ENCODE measurements around the gene TMEM183A. TPM values are rescaled to one million over a fixed set of nuclear protein-coding genes. Genes with fewer than 3 reads are reported as not detected.

The TMEM183A gene
- total RNA-seq, 1 experiment from 2014 or later: 64.7 TPM

DNA sequence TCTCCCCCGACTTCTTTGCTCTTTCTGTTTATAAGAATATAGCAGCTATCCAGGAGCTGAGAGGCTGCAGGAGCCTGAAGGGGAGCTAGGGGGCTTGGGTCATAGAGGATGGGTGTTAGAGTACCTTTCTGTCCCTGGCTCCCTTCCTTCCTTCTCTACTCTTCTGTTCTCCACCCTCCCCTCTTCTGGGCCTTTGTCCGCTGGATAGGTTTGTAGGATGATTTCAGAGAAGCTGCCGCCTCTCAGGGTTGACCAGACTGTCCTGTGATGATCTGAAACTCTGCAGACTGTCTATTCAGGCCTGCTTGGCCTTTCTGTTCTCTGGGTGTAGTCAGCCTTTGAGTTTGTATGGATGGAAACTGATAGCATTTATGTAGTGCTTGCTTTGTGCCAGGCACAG lies 45.4 kb downstream of the TMEM183A start:
- intact Hi-C loops (cut with micrococcal nuclease): no loop called here
- peaks cover 0 to 8% of the 10 kb centered on the region in 2 experiments; a peak in 2 of 4 replicates for H3K36me3 ChIP-seq (ENCODE audit: control insufficient read depth in 1 of 2, insufficient read depth in 2 of 2, low read length in 2 of 2)
- BruUV-seq (replicated peaks): no TSS peak
- H3K27me3 ChIP-seq (ENCODE audit: insufficient read depth, low read length): no peaks in the 10 kb centered on the region
- no peak for TF ChIP-seq FOSL1 (IDR thresholded peaks at IDR 0.05; ENCODE audit: low read depth)
- no peak for TF ChIP-seq CBX3 (IDR thresholded peaks at IDR 0.05; ENCODE audit: low read depth)
- no peak for TF ChIP-seq ZFX (IDR thresholded peaks at IDR 0.05)
- no peak for TF ChIP-seq RAD21 (IDR thresholded peaks at IDR 0.05; ENCODE audit: low read depth)
- TF ChIP-seq TCF7L2 (IDR thresholded peaks at IDR 0.05; ENCODE audit: borderline replicate concordance, extremely low read depth, insufficient read depth, insufficient read length): no peak
- H3K27ac ChIP-seq (ENCODE audit: low read depth, low read length): no peak overlapping the region
- DNase-seq (ENCODE audit: low read depth, low spot score) (no peak), ATAC-seq (no peak)
- H3K9me2 ChIP-seq (ENCODE audit: insufficient read depth): no peaks in the 10 kb centered on the region
- RAD21 ChIA-PET (ENCODE audit: low non-redundant PET in 1 of 2, low total read pairs in 2 of 2, uncharacterized antibody in 2 of 2, unreplicated experiment in 2 of 2): no interaction called here
- no peak overlapping the region for H3K4me3 ChIP-seq (replicated peaks in 1 of 2; ENCODE audit: low read depth in 1 of 2, low read length in 2 of 2)
- no peaks in the 10 kb centered on the region for H4K20me1 ChIP-seq (ENCODE audit: insufficient read depth)
- CTCF ChIA-PET: interaction anchor here (0.6 to 0.9 kb wide), 3 partner anchors 10 to 13 kb away, joined by 3 read pairs; no protein-coding TSS in a partner anchor
- H3K9me3 ChIP-seq (ENCODE audit: control insufficient read depth in 1 of 2, insufficient read depth in 1 of 2, low read depth in 1 of 2, low read length in 2 of 2): no peaks in the 10 kb centered on the region
- no peak overlapping the region for H2AFZ ChIP-seq (ENCODE audit: low read depth, low read length, poor library complexity, severe bottlenecking)
- POLR2A ChIA-PET: no interaction called here
- peaks cover 0 to 3% of the 10 kb centered on the region in 2 experiments; a peak in 2 of 4 replicates for H3K4me1 ChIP-seq (ENCODE audit: control insufficient read depth in 1 of 2, insufficient read depth in 2 of 2, low read length in 2 of 2)
- H3K4me2 ChIP-seq (ENCODE audit: low read length): no peak overlapping the region
- H3K79me2 ChIP-seq (ENCODE audit: insufficient read depth, low read length): no peaks in the 10 kb centered on the region
- H3K9ac ChIP-seq (ENCODE audit: low read length): no peak overlapping the region

DNA sequence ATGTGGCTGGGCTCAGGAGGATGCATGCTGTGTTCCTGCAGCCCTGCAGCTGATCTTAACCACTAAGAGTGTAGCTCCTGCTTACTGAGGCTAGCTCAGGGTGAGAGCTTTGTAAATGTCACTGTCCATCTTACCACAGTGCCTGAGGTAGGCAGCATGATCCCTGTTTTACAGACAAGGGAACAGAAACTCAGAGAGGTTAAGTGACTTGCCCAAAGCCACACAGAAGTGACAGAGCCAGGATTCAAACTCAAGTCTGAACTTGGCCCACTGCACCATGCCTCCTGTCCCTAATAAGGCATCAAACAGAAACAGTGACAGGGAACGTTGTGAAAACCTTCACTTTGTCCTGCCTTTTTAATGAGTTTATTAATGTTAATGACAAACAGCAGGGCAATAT lies 47.0 kb downstream of the TMEM183A start:
- Histone ChIP-seq H3K4me2 (ENCODE audit: low read length) (no peak overlapping the region), H4K20me1 (ENCODE audit: insufficient read depth) (no peaks in the 10 kb centered on the region), H3K27ac (ENCODE audit: low read depth, low read length) (no peak overlapping the region), H3K79me2 (ENCODE audit: insufficient read depth, low read length) (no peaks in the 10 kb centered on the region), H3K36me3 (ENCODE audit: control insufficient read depth in 1 of 2, insufficient read depth in 2 of 2, low read length in 2 of 2) (peaks cover 0 to 8% of the 10 kb centered on the region in 2 experiments; a peak in 2 of 4 replicates), H3K9me3 (ENCODE audit: control insufficient read depth in 1 of 2, insufficient read depth in 1 of 2, low read depth in 1 of 2, low read length in 2 of 2) (no peaks in the 10 kb centered on the region), H3K4me1 (ENCODE audit: control insufficient read depth in 1 of 2, insufficient read depth in 2 of 2, low read length in 2 of 2) (no peaks in the 10 kb centered on the region), H3K9me2 (ENCODE audit: insufficient read depth) (no peaks in the 10 kb centered on the region), H2AFZ (ENCODE audit: low read depth, low read length, poor library complexity, severe bottlenecking) (no peak overlapping the region), H3K9ac (ENCODE audit: low read length) (no peak overlapping the region), H3K27me3 (ENCODE audit: insufficient read depth, low read length) (no peaks in the 10 kb centered on the region), H3K4me3 (replicated peaks in 1 of 2; ENCODE audit: low read depth in 1 of 2, low read length in 2 of 2) (no peak overlapping the region)
- no peak for DNase-seq (ENCODE audit: low read depth, low spot score)
- no TSS peak for BruUV-seq (replicated peaks)
- RAD21 ChIA-PET (ENCODE audit: low non-redundant PET in 1 of 2, low total read pairs in 2 of 2, uncharacterized antibody in 2 of 2, unreplicated experiment in 2 of 2): interaction anchor here in 1 of 2 experiments (0.5 kb wide), 1 partner anchor 160 kb away, joined by 4 read pairs; no protein-coding TSS in a partner anchor
- TF ChIP-seq ZNF274 (IDR thresholded peaks at IDR 0.05; ENCODE audit: low read depth, low read length): no peak
- no peak for TF ChIP-seq TCF7L2 (IDR thresholded peaks at IDR 0.05; ENCODE audit: borderline replicate concordance, extremely low read depth, insufficient read depth, insufficient read length)
- no peak for TF ChIP-seq ELF1 (IDR thresholded peaks at IDR 0.05; ENCODE audit: borderline replicate concordance, low read depth)
- TF ChIP-seq YY1 (IDR thresholded peaks at IDR 0.05; ENCODE audit: extremely low read depth, insufficient replicate concordance, low read depth, low read length): no peak
- no peak for TF ChIP-seq SP1 (IDR thresholded peaks at IDR 0.05; ENCODE audit: low read depth)
- TF ChIP-seq JUND (IDR thresholded peaks at IDR 0.05): no peak
- no peak for TF ChIP-seq CEBPB (IDR thresholded peaks at IDR 0.05; ENCODE audit: low read depth)
- TF ChIP-seq ZFX (IDR thresholded peaks at IDR 0.05): no peak
- no peak for TF ChIP-seq POLR2AphosphoS5 (IDR thresholded peaks at IDR 0.05; ENCODE audit: low read depth, low read length)
- TF ChIP-seq SRF (IDR thresholded peaks at IDR 0.05; ENCODE audit: low read depth): no peak
- TF ChIP-seq, protein P1, sequence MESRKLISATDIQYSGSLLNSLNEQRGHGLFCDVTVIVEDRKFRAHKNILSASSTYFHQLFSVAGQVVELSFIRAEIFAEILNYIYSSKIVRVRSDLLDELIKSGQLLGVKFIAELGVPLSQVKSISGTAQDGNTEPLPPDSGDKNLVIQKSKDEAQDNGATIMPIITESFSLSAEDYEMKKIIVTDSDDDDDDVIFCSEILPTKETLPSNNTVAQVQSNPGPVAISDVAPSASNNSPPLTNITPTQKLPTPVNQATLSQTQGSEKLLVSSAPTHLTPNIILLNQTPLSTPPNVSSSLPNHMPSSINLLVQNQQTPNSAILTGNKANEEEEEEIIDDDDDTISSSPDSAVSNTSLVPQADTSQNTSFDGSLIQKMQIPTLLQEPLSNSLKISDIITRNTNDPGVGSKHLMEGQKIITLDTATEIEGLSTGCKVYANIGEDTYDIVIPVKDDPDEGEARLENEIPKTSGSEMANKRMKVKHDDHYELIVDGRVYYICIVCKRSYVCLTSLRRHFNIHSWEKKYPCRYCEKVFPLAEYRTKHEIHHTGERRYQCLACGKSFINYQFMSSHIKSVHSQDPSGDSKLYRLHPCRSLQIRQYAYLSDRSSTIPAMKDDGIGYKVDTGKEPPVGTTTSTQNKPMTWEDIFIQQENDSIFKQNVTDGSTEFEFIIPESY (IDR thresholded peaks at IDR 0.05; ENCODE audit: extremely low read depth, insufficient replicate concordance, low read length): no peak
- TF ChIP-seq EGR1 (IDR thresholded peaks at IDR 0.05; ENCODE audit: low read depth): no peak
- no peak for TF ChIP-seq EZH2phosphoT487 (IDR thresholded peaks at IDR 0.05; ENCODE audit: borderline replicate concordance)
- TF ChIP-seq, protein P2, sequence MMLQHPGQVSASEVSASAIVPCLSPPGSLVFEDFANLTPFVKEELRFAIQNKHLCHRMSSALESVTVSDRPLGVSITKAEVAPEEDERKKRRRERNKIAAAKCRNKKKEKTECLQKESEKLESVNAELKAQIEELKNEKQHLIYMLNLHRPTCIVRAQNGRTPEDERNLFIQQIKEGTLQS (IDR thresholded peaks at IDR 0.05): no peak
- intact Hi-C loops (cut with micrococcal nuclease): no loop called here
- POLR2A ChIA-PET: no interaction called here
- no peak for ATAC-seq
- CTCF ChIA-PET: interaction anchor here (1.4 kb wide), 1 partner anchor 14 kb away, joined by 3 read pairs; no protein-coding TSS in a partner anchor
